Measurements from ENCODE around the gene PIK3CA.

GRCh38 chr3:179182902-179183301, 34.7 kb downstream of the PIK3CA start:
- TF ChIP-seq EZH2 (IDR thresholded peaks at IDR 0.05; ENCODE audit: insufficient read depth, poor library complexity, severe bottlenecking) (no peak), EZH2phosphoT487 (IDR thresholded peaks at IDR 0.05; ENCODE audit: insufficient read depth, low read depth) (no peak)

Measured in GM23248 (cell line).